Loucy (cell line): ENCODE measurements around the gene MMP28.

Experiments
- H2AFZ ChIP-seq: fragments of 200-600 bp; sonication (generic); 2 replicates; pipeline ENCODE4 v1.6.0; 2016; ENCODE audit warnings: antibody characterized with exemption, mild to moderate bottlenecking, low read length, moderate library complexity
- H3F3A ChIP-seq: fragments of 200-600 bp; 2 replicates; pipeline ENCODE4 v1.6.0; 2016; ENCODE audit warnings: antibody characterized with exemption, low read depth, mild to moderate bottlenecking
- H3K27me3 ChIP-seq: fragments of 200-600 bp; sonication (generic); 2 replicates; pipeline ENCODE4 v1.6.1; 2014; ENCODE audit warnings: low read length, mild to moderate bottlenecking; ENCODE audit not compliant: insufficient read depth, poor library complexity, severe bottlenecking
- H3K36me3 ChIP-seq: fragments of 200-600 bp; sonication (generic); 2 replicates; pipeline ENCODE4 v1.6.1; 2016; ENCODE audit warnings: low read length; ENCODE audit not compliant: insufficient read depth
- H3K4me1 ChIP-seq: fragments of 200-600 bp; sonication (generic); 2 replicates; pipeline ENCODE4 v1.5.1; 2014; ENCODE audit warnings: low read length, mild to moderate bottlenecking; ENCODE audit not compliant: insufficient read depth, poor library complexity, severe bottlenecking
- H3K4me2 ChIP-seq: fragments of 200-600 bp; sonication (generic); 2 replicates; pipeline ENCODE4 v1.6.0; 2014; ENCODE audit warnings: antibody characterized with exemption, low read length, low read depth, mild to moderate bottlenecking; ENCODE audit not compliant: poor library complexity, severe bottlenecking
- H3K4me3 ChIP-seq: fragments of 200-600 bp; sonication (generic); 2 replicates; pipeline ENCODE4 v1.5.1; 2014; ENCODE audit warnings: low read length, mild to moderate bottlenecking, mixed read lengths; ENCODE audit not compliant: poor library complexity, severe bottlenecking
- H3K79me2 ChIP-seq: fragments of 200-600 bp; sonication (generic); 2 replicates; pipeline ENCODE4 v1.6.1; 2014; ENCODE audit warnings: low read length; ENCODE audit not compliant: insufficient read depth
- H3K9ac ChIP-seq: fragments of 200-600 bp; sonication (generic); 2 replicates; pipeline ENCODE4 v1.6.0; 2014; ENCODE audit warnings: mild to moderate bottlenecking, low read depth, low read length, moderate library complexity; ENCODE audit not compliant: poor library complexity, severe bottlenecking
- H3K9me2 ChIP-seq: fragments of 200-600 bp; sonication (generic); replicated peaks from 2 replicates; pipeline ENCODE4 v1.6.1; 2016; ENCODE audit warnings: low read depth, low read length, mixed read lengths
- H3K9me3 ChIP-seq: fragments of 200-600 bp; sonication (generic); 2 replicates; pipeline ENCODE4 v1.6.1; 2014; ENCODE audit warnings: mild to moderate bottlenecking, antibody characterized with exemption, low read length, low read depth; ENCODE audit not compliant: insufficient read depth
- H4K20me1 ChIP-seq: fragments of 200-600 bp; sonication (generic); 2 replicates; pipeline ENCODE4 v1.6.0; 2014; ENCODE audit warnings: antibody characterized with exemption, low read length, mild to moderate bottlenecking; ENCODE audit not compliant: insufficient read depth, poor library complexity, severe bottlenecking
- EZH2phosphoT487 ChIP-seq: fragments of 200-600 bp; IDR thresholded peaks from 2 replicates; pipeline ENCODE4 v1.6.1; 2018; ENCODE audit warnings: antibody characterized with exemption, mild to moderate bottlenecking, moderate library complexity, borderline replicate concordance
- TF ChIP-seq, protein P1 (sequence below): fragments of 200-600 bp; sonication (generic); conservative IDR thresholded peaks from 2 replicates; pipeline ENCODE4 v1.5.1; 2014; ENCODE audit warnings: mild to moderate bottlenecking, antibody characterized with exemption, low read length

Gene MMP28

DNA sequence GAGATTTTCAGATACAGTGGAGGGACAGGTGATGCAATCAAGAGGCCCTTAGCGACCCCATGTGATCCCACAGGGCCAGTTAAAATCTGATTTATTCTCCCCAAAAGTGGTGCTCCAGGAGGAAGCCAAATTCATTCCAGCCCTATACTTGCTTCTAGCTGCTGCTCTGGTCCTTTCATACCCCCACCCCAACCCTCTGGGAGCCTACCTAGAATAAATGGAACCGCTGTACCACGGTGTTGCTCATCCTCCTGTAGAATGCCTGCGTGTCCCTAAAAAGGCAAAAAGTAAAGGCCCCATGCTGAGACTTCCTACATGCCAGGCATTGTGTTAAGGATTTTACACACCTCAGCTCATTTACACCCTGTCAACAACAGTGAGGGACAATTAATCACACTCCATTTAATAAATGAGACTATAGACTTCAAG is 66.0 kb downstream of the MMP28 start:
- Histone ChIP-seq H4K20me1 (no peaks in the 10 kb centered on the region), H3K9ac (no peak overlapping the region), H3K4me3 (no peak overlapping the region), H3K27me3 (no peaks in the 10 kb centered on the region), H3K4me1 (no peaks in the 10 kb centered on the region), H3F3A (no peaks in the 10 kb centered on the region), H3K36me3 (peaks cover 12% of the 10 kb centered on the region; the same call in 1 of the 2 replicates), H3K4me2 (no peak overlapping the region), H3K9me3 (no peaks in the 10 kb centered on the region), H3K9me2 (no peaks in the 10 kb centered on the region), H3K79me2 (no peaks in the 10 kb centered on the region), H2AFZ (no peak overlapping the region)
- no peak for TF ChIP-seq EZH2phosphoT487
- TF ChIP-seq, protein P1, sequence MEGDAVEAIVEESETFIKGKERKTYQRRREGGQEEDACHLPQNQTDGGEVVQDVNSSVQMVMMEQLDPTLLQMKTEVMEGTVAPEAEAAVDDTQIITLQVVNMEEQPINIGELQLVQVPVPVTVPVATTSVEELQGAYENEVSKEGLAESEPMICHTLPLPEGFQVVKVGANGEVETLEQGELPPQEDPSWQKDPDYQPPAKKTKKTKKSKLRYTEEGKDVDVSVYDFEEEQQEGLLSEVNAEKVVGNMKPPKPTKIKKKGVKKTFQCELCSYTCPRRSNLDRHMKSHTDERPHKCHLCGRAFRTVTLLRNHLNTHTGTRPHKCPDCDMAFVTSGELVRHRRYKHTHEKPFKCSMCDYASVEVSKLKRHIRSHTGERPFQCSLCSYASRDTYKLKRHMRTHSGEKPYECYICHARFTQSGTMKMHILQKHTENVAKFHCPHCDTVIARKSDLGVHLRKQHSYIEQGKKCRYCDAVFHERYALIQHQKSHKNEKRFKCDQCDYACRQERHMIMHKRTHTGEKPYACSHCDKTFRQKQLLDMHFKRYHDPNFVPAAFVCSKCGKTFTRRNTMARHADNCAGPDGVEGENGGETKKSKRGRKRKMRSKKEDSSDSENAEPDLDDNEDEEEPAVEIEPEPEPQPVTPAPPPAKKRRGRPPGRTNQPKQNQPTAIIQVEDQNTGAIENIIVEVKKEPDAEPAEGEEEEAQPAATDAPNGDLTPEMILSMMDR, result no peak

DNA sequence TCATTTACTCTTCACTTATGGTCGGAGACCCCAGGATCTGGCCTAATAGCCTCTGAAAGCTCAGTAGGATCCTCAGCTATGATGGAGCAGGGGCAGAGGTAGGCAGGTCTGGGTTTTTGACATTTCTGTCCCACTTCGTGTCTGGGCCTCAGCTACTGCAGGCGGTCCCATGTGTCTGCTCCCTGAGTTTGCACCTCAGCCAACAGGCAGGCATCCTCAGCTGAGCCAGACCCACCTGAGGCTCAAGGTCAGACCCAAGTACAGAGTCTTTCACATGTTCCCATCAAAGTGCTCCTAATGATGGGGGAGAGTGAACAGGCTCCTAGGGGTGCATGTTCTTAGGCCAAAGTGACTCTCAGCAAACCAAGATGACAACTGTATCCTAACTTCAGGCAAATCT is 66.9 kb downstream of the MMP28 start:
- Histone ChIP-seq H3K4me2 (no peak overlapping the region), H4K20me1 (no peaks in the 10 kb centered on the region), H3K27me3 (no peaks in the 10 kb centered on the region), H3K79me2 (no peaks in the 10 kb centered on the region), H3K4me3 (no peak overlapping the region), H3K9me3 (no peaks in the 10 kb centered on the region), H3K36me3 (peaks cover 21% of the 10 kb centered on the region; the same call in 1 of the 2 replicates), H3K4me1 (no peaks in the 10 kb centered on the region), H3K9ac (no peak overlapping the region), H3F3A (no peaks in the 10 kb centered on the region), H3K9me2 (no peaks in the 10 kb centered on the region), H2AFZ (no peak overlapping the region)
- no peak for TF ChIP-seq EZH2phosphoT487
- TF ChIP-seq, protein P1, result no peak

DNA sequence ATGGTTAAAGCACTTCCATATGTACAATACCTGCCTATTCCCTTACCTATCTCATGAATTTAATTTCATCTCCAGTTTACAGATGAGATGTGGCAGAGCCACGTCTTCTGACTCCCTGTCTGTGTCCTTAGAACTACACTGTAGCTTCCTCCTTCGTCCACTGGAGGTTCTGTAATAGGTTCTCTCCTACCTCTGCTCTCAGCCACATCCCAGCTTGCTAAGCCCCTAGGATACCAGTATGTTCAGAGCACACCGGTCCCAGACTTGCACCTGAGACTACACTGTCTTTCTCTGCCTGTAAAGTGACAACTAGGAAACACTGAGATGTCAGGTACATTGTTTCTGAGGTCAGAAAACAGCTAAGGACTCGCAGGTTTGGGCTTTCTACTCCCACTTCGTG is 67.8 kb downstream of the MMP28 start:
- Histone ChIP-seq H3K9me3 (no peaks in the 10 kb centered on the region), H3F3A (no peaks in the 10 kb centered on the region), H3K9ac (no peak overlapping the region), H3K4me1 (no peaks in the 10 kb centered on the region), H3K79me2 (no peaks in the 10 kb centered on the region), H2AFZ (no peak overlapping the region), H4K20me1 (no peaks in the 10 kb centered on the region), H3K36me3 (peaks cover 28% of the 10 kb centered on the region; the same call in 1 of the 2 replicates), H3K27me3 (no peaks in the 10 kb centered on the region), H3K4me2 (no peak overlapping the region), H3K9me2 (no peaks in the 10 kb centered on the region), H3K4me3 (no peak overlapping the region)
- TF ChIP-seq, protein P1, result no peak
